ENCODE measurements around the gene RHOA.

GRCh38 chr3:49406571-49407565 is 4.9 kb downstream of the RHOA start:
- TF ChIP-seq POU5F1 (IDR thresholded peaks at IDR 0.05; ENCODE audit: low read depth, low read length) (no peak), CTCF (IDR thresholded peaks at IDR 0.05; ENCODE audit: control extremely low read depth in 1 of 3, insufficient read depth in 1 of 3, low read depth in 1 of 3, low read length in 3 of 3) (no peak), EZH2 (IDR thresholded peaks at IDR 0.05; ENCODE audit: low read depth, low read length, severe bottlenecking) (no peak), RXRA (IDR thresholded peaks at IDR 0.05; ENCODE audit: insufficient read depth, low read depth, low read length) (no peak), SRF (IDR thresholded peaks at IDR 0.05; ENCODE audit: low read depth, low read length) (no peak)
- TF ChIP-seq, protein P1, sequence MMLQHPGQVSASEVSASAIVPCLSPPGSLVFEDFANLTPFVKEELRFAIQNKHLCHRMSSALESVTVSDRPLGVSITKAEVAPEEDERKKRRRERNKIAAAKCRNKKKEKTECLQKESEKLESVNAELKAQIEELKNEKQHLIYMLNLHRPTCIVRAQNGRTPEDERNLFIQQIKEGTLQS (IDR thresholded peaks at IDR 0.05; ENCODE audit: insufficient read depth, low read depth, low read length): no peak
- TF ChIP-seq, protein P2, sequence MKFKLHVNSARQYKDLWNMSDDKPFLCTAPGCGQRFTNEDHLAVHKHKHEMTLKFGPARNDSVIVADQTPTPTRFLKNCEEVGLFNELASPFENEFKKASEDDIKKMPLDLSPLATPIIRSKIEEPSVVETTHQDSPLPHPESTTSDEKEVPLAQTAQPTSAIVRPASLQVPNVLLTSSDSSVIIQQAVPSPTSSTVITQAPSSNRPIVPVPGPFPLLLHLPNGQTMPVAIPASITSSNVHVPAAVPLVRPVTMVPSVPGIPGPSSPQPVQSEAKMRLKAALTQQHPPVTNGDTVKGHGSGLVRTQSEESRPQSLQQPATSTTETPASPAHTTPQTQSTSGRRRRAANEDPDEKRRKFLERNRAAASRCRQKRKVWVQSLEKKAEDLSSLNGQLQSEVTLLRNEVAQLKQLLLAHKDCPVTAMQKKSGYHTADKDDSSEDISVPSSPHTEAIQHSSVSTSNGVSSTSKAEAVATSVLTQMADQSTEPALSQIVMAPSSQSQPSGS (IDR thresholded peaks at IDR 0.05; ENCODE audit: low read length): no peak
